NCI-H748 (cell line): ENCODE results near the gene TRPC3.
A peak's percentile ranks its signal among the peaks of the same experiment; 100 is the strongest.
"Not testable (repeated sequence)": the region's sequence is repeated elsewhere in the genome, so short reads cannot be mapped to it uniquely, and the experiment has no call there.

Experiments
- DNase-seq: peaks from one replicate; lab custom pipeline; 2025; ENCODE audit not compliant: unreplicated experiment; lab: John Stamatoyannopoulos, UW

TRPC3 gene

GRCh38 chr4:121950212-121950679 is 1.6 kb downstream of the TRPC3 start:
- peak; percentile 72 for DNase-seq

- no peak for DNase-seq
These were observed 5.2 kb downstream of the TRPC3 start for GRCh38 chr4:121946644-121947043.

GRCh38 chr4:121943941-121944340 is 7.9 kb downstream of the TRPC3 start:
- DNase-seq: peak; percentile 12

DNA sequence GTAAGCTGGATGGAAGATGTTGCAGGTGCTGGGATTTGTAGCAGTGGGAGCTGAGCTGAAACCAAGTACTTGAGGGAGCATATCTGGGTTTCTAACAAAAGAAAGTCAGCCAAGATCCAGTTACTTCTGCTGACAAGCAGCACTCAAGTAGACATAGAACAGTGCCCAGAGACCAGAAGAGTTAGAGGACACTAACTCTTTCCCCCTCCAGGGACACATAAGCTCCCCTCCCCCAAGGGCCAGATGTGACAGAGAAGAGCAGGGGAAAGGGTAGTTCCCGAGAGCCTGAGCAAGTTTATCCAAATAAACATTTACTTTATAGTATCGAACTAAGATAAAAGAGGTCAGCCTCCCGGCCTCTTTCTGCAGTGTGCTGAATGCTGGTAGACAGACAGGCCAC is 12.2 kb downstream of the TRPC3 start:
- DNase-seq: no peak

- DNase-seq: no peak
These were observed 13.4 kb downstream of the TRPC3 start for GRCh38 chr4:121938282-121939092.

GRCh38 chr4:121936101-121936500 is 15.8 kb downstream of the TRPC3 start:
- no peak for DNase-seq

- no peak for DNase-seq
These were observed 17.2 kb downstream of the TRPC3 start for GRCh38 chr4:121934635-121935034.

DNA sequence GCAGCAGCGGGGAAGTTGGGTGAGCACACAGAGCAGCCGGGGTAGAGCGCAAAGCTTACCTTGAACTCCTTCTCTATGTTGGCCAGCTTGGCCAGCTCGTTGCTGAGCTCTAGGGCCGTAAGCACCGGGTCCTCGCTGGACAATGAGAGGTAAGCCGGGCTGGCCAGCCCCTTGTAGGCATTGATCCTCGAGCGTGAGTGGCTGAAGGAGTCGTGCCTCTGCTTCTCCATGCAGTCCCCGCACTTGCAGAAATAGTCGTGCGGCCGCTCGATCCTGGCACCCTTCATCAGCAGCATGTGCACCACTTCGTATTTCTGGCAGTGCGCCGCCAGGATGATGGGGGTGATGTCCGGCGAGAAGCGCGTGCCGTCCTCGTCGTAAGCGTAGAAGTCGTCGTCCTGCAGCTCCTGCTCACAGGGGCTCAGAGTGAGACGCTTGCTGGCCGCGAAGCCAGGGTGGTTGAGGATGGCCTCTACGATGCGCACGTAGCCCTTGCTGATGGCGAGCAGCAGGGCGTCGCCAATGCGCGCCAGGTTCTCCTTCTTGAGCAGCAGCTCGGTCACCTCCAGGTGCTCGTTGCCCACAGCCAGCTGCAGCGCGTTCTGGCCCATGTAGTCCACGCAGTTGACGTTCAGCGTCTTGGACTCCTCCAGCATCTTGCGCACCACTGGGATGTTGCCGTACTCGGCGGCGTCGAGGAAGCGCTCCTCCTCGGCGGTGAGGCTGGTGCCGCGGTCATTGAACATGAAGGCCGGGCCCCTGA is 19.5 kb downstream of the TRPC3 start:
- DNase-seq: no peak

DNA sequence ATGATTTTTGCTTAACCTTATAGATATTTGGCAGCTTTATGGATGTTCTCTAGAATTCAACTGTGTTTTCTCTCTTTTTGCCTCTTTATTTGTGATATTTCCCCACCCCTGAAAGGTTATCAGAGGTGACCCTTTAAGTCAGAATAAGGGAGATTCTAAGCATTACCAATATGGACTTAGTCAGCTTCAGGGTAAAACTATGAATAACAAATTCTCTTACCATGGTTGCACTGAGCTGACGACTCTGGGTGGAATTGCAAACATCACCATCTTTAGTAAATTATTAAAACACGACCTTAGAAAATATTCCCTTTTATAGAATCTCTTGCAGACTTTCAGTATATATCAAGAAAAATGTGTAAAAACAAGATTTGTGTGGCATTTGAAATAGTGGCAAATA is 21.6 kb downstream of the TRPC3 start:
- no peak for DNase-seq

GRCh38 chr4:121927948-121928347 is 23.9 kb downstream of the TRPC3 start:
- DNase-seq: no peak

GRCh38 chr4:121926490-121926889 is 25.4 kb downstream of the TRPC3 start:
- DNase-seq: not testable (repeated sequence)

DNA sequence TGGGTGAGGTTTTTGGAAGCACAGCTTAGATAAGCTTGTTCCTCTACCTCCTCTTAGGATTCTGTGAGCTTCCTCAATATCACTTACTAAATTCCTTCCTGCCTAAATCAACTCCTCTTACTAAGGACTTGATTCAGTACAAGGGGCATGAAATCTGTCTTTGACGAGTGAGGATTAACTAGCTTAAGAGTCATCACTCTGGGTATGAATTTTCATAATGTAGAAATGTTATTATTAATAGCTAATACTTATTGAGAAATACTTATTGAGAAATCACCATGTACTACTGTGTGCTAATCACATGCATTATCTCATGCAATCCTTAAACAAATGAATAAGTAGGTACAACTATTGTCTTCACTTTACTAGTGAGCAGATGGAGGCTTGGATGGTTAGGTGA is 28.6 kb downstream of the TRPC3 start:
- no peak for DNase-seq

GRCh38 chr4:121913667-121914066 is 38.2 kb downstream of the TRPC3 start:
- DNase-seq: no peak

DNA sequence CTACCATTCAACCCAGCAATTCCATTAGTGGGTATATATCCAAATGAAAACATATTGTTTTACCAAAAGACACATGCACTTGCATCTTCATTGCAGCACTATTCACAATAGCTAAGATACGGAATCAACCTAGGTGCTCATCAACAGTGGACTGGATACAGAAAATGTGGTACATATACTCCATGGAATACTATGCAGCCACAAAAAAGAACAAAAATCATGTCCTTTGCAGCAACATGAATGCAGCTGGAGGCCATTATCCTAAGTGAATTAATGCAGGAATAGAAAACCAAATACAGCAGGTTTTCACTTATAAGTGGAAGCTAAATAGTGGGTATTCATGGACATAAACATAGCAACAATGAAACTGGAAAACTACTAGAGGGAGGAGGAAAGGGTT is 43.5 kb downstream of the TRPC3 start:
- DNase-seq: no peak

GRCh38 chr4:121900132-121900983 is 51.5 kb downstream of the TRPC3 start:
- peak; percentile 33 for DNase-seq

- peak; percentile 40 for DNase-seq
These were observed 53.7 kb downstream of the TRPC3 start for GRCh38 chr4:121898150-121898549.

GRCh38 chr4:121888134-121888533 is 63.7 kb downstream of the TRPC3 start:
- no peak for DNase-seq

DNA sequence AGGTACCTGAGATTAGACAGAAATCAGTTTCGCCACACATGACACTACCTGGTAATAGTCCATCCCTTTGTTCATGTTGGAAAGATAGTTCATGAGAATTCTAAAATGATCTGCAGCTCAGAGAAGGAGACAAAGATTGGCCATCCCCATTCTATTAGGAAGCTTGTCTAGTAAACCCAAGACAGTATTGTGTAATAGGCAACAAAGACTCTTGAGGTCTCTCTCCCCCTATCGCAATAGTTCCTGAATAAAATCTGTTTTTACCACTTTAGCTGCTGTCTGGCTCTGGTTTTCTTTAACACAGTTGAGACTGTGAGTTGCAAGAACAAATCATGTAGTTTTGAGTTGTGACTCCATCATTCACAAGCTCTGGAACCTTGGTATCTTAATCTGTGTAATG is 66.7 kb downstream of the TRPC3 start:
- no peak for DNase-seq

- no peak for DNase-seq
These were observed 70.7 kb downstream of the TRPC3 start for GRCh38 chr4:121881158-121881557.

GRCh38 chr4:121879135-121879534 is 72.7 kb downstream of the TRPC3 start:
- DNase-seq: no peak

DNA sequence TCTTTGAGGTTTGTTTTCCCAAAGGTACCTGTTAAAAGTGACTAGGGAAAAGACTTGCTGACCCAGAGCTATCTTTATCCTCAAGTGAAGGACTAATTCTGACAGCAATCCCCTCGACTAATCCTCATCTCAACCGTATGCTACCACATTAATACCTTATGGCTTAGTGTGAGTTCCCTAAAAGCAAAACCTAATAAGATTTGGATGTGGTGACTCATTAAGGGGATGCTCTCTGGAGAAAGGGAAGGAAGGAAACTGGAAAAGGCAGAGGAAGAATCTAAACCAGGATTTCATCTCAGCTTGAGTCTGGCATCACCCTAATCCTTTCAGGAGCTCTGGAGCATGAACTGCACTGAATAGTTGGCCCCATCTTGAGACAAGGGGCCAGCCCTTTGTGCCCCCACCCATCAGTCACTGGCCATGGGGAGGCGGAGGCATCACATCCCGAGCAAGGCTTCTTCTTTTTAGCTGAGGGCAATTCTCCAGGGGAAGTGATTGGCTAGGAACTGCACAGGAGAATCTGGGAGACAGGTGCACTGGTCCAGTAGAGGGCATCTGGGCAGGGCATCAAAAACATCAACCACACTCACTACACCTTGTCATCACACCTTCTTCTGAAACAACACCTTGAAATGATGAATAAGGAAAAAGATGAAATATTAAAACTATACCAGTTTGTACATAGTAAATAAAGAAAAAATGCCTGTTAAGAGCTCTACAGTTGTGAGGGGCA is 74.7 kb downstream of the TRPC3 start:
- no peak for DNase-seq
